Osteoblast (primary cell): ENCODE data around the gene DEGS2. TPM values are rescaled to one million over a fixed set of nuclear protein-coding genes. Genes with fewer than 3 reads are reported as not detected.

Experiments
- DNase-seq: peaks from one replicate; pipeline ENCODE4 v3.0.0; 2011; ENCODE audit warnings: low spot score, mixed read lengths; ENCODE audit not compliant: insufficient read length; ENCODE audit errors: missing footprints
- H2AFZ ChIP-seq: 2 replicates; pipeline ENCODE4 v1.6.0; 2011; ENCODE audit warnings: mild to moderate bottlenecking, low read length
- H3K27ac ChIP-seq: 2 replicates; pipeline ENCODE4 v1.5.1; 2011; ENCODE audit warnings: mild to moderate bottlenecking, low read depth, low read length, moderate library complexity
- H3K27me3 ChIP-seq: 2 replicates; pipeline ENCODE4 v1.6.0; 2012; ENCODE audit warnings: mild to moderate bottlenecking, control low read depth, inconsistent platforms, low read length, moderate library complexity; ENCODE audit not compliant: insufficient read depth
- H3K36me3 ChIP-seq: 2 replicates; pipeline ENCODE4 v1.5.1; 2011; ENCODE audit warnings: mild to moderate bottlenecking, low read length, control low read depth, moderate library complexity; ENCODE audit not compliant: insufficient read depth
- H3K4me1 ChIP-seq: 2 replicates; pipeline ENCODE4 v1.5.1; 2011; ENCODE audit warnings: mild to moderate bottlenecking, low read length, control low read depth, moderate library complexity; ENCODE audit not compliant: insufficient read depth
- H3K4me2 ChIP-seq: 2 replicates; pipeline ENCODE4 v1.6.0; 2011; ENCODE audit warnings: mild to moderate bottlenecking, low read length; ENCODE audit not compliant: insufficient read depth
- H3K4me3 ChIP-seq: fragments of 200-600 bp; sonication (generic); 3 replicates; pipeline ENCODE4 v1.5.1; 2012; ENCODE audit warnings: mild to moderate bottlenecking, low read length, inconsistent platforms; ENCODE audit not compliant: insufficient read depth
- H3K79me2 ChIP-seq: 2 replicates; pipeline ENCODE4 v1.6.0; 2012; ENCODE audit warnings: mild to moderate bottlenecking, low read length, control low read depth, inconsistent platforms; ENCODE audit not compliant: insufficient read depth
- H3K9me3 ChIP-seq: 2 replicates; pipeline ENCODE4 v1.5.1; 2011; ENCODE audit warnings: low read depth, low read length, control low read depth
- H4K20me1 ChIP-seq: 2 replicates; pipeline ENCODE4 v1.6.0; 2012; ENCODE audit warnings: mild to moderate bottlenecking, low read length, control low read depth; ENCODE audit not compliant: insufficient read depth
- CTCF ChIP-seq: IDR thresholded peaks from 2 replicates; pipeline ENCODE4 v1.5.1; 2011; ENCODE audit warnings: mild to moderate bottlenecking, low read depth, low read length, moderate library complexity; ENCODE audit errors: extremely low read depth
- total RNA-seq: library from RNA; depleted of rRNA; stranded (reverse); fragments of >200 nt; gene quantifications from 2 replicates; pipeline ENCODE4 v1.2.3, GENCODE V29; 2012

DEGS2 gene
- total RNA-seq, 1 donor, result 0.36 TPM

- Histone ChIP-seq H3K36me3 (no peaks in the 10 kb centered on the region), H3K79me2 (no peaks in the 10 kb centered on the region)
Observed at GRCh38 chr14:100203146-100203545, 43.7 kb upstream of the DEGS2 start.

GRCh38 chr14:100202712-100203111 is 43.3 kb upstream of the DEGS2 start:
- no peak overlapping the region for H3K27ac ChIP-seq
- no peaks in the 10 kb centered on the region for H3K36me3 ChIP-seq
- DNase-seq, result no peak
- no peaks in the 10 kb centered on the region for H3K27me3 ChIP-seq
- no peak overlapping the region for H3K4me3 ChIP-seq
- no peaks in the 10 kb centered on the region for H3K79me2 ChIP-seq
- no peak for TF ChIP-seq CTCF
- H4K20me1 ChIP-seq, result no peaks in the 10 kb centered on the region
- no peak overlapping the region for H3K4me2 ChIP-seq
- no peaks in the 10 kb centered on the region for H3K4me1 ChIP-seq
- H3K9me3 ChIP-seq, result no peaks in the 10 kb centered on the region
- H2AFZ ChIP-seq, result no peak overlapping the region

More at GRCh38 chr14:100203146-100203545, 43.7 kb upstream of the DEGS2 start:
- Histone ChIP-seq H3K27me3 (no peaks in the 10 kb centered on the region), H4K20me1 (no peaks in the 10 kb centered on the region), H3K4me2 (no peak overlapping the region), H3K4me3 (no peak overlapping the region), H3K9me3 (no peaks in the 10 kb centered on the region), H2AFZ (no peak overlapping the region), H3K27ac (no peak overlapping the region), H3K4me1 (no peaks in the 10 kb centered on the region)
- no peak for DNase-seq
- no peak for TF ChIP-seq CTCF

- H3K36me3 ChIP-seq, result no peaks in the 10 kb centered on the region
- no peaks in the 10 kb centered on the region for H3K9me3 ChIP-seq
- DNase-seq, result peak; percentile 34
- no peak overlapping the region for H3K27ac ChIP-seq
- no peaks in the 10 kb centered on the region for H3K4me1 ChIP-seq
- H2AFZ ChIP-seq, result no peak overlapping the region
- no peak overlapping the region for H3K4me3 ChIP-seq
- H3K4me2 ChIP-seq, result no peak overlapping the region
- no peaks in the 10 kb centered on the region for H3K79me2 ChIP-seq
- TF ChIP-seq CTCF, result no peak
- no peaks in the 10 kb centered on the region for H4K20me1 ChIP-seq
- H3K27me3 ChIP-seq, result no peaks in the 10 kb centered on the region
Observed at GRCh38 chr14:100201701-100202100, 42.3 kb upstream of the DEGS2 start.

GRCh38 chr14:100200311-100200710 is 40.9 kb upstream of the DEGS2 start:
- no peaks in the 10 kb centered on the region for H3K27me3 ChIP-seq
- H3K27ac ChIP-seq, result no peak overlapping the region
- no peak for DNase-seq
- H2AFZ ChIP-seq, result no peak overlapping the region
- no peak overlapping the region for H3K4me2 ChIP-seq
- no peak overlapping the region for H3K4me3 ChIP-seq
- H3K36me3 ChIP-seq, result no peaks in the 10 kb centered on the region
- no peak for TF ChIP-seq CTCF
- H3K79me2 ChIP-seq, result no peaks in the 10 kb centered on the region
- H3K9me3 ChIP-seq, result no peaks in the 10 kb centered on the region
- no peaks in the 10 kb centered on the region for H3K4me1 ChIP-seq
- H4K20me1 ChIP-seq, result no peaks in the 10 kb centered on the region
